GM19193 (cell line): ENCODE measurements around the gene C19orf85.

Experiments
- POLR2A ChIP-seq: IDR thresholded peaks from 4 replicates; pipeline ENCODE4 v1.6.1; 2011; ENCODE audit not compliant: insufficient read depth, insufficient read length; ENCODE audit errors: extremely low read depth

The C19orf85 gene

DNA sequence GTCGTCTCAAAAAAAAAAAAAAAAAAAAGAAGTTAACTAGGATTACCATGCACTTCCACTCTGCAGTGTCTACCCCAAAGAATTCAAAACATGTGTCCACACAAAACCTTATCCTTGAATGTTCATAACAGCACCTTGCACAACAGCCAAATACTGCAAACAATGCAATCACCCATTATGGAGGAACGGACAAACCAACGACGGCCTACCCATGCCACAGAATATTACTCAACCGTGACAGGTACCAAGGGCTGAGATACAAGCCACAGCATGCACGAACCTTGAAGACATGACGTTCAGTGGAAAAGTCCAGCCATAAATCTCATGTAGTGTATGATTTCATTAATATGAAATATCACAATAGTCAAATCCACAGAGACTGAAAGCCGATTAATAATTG lies 18.5 kb downstream of the C19orf85 start:
- TF ChIP-seq POLR2A: no peak

DNA sequence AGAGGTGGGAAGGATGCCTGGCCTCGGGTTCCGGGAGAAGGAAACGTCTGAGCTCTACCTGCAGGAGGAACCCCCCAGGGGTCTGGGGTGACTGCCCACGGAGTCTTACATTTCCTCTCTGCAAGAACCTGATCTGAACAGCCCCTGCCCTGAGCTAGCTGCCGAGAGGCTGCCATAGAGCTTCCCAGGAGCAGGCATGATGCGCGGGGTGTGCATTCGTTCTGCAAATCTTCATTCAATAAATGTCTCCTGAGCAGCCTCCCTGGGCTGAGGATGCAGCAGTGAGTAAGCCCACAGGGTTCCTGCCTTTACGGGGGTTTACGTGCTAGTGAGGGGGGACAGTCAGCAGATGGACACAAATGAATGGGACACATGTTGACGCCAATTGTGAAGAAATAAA lies 19.9 kb downstream of the C19orf85 start:
- no peak for TF ChIP-seq POLR2A

DNA sequence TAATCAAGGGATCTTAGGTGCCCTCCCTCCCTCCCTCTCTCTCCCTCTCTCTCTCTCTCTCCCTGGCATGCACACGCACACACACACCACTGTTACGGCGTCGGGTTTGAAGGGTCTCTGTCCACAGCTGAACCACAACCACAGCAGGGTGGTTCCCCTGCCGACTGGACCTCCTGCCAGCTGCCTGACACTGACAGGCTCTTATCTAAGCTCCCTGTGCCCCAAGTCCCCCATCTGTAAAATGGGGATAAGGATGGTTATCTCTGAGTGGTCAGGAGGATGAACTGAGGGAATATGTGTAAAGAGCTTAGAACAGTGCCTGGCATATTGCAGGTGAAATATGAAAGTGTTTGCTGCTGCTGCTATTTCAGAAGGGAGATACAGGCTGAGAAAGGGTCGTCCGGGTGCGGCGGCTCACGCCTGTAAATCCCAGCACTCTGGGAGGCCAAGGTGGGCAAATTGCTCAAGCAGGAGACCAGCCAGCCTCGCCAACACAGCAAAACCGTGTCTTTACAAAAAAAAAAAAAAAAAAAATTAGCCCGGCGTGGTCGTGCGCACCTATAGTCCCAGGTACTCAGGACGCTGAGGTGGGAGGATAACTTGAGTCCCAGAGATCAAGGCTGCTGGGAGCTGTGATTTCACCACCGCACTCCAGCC lies 20.6 kb downstream of the C19orf85 start:
- no peak for TF ChIP-seq POLR2A

DNA sequence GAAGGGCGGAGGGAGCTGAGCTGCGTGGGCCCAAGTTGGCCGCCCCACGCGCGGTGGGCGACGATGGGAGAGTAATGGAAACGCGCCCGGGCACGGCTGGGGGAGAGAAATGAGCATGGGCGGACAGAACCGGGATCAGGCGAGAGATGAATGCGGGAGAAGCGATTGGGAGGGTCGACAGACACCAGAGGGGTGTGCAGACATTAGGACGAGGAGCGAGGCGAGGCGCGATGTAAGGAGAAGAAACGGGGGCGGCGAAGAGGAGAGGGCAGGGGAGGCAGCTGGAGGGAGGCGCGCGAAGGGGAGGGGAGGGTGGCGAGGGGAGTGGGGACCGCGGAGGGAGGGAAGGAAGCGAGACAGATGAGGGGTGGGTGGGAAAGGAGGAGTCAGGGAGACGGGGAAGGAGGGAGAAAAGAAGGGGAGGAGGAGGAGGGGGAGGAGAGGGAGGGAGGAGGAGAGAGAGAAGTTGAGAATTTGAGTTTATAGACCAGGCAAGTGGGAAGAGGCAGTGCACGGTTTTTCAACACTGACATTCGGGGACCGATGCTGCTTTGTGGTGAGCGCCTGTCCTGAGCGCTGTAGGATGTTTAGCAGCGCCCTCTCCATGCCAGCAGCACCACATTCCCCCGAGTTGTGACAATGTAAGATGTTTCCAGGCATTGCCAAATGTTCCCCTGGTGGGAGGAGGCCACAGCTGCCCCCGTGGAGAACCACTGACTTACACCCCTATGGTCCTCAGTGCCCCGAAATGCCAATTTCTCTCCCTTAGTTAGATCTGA lies 21.3 kb downstream of the C19orf85 start, which contains the start of gene SHISA7:
SHISA7 (minus strand) TSS at position 256 of the 779 bp plus-strand sequence. CDS start 437 bp downstream, outside the sequence.
- no peak for TF ChIP-seq POLR2A

DNA sequence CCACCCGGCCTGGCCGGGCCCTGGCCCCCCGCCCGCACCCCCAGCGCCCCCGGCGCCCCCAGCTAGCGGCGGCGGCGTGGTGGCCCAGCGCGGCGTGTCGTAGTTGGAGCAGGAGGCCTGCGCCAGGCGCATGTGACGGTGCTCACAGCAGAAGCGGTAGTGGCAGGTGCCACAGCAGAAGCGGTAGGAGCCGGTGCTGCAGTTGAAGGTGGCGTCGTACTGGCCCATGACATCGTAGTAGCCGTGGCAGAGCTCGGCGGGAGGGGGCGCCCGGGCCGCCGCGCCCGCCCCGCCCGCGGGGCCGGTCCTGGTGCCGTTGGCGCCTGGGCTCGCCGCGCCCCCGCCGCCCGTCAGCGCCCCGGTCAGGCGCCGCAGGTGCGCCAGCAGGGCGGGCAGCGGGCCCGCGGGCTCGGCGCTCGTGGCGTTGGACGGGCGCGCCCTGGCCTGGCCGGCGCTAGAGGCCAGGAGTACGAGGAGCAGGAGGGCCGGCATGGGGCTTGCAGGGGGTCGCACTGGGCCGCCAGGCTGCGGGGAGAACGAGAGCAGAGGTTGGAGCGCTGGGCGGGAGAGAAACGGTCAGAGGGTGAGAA lies 22.1 kb downstream of the C19orf85 start:
- TF ChIP-seq POLR2A: no peak

DNA sequence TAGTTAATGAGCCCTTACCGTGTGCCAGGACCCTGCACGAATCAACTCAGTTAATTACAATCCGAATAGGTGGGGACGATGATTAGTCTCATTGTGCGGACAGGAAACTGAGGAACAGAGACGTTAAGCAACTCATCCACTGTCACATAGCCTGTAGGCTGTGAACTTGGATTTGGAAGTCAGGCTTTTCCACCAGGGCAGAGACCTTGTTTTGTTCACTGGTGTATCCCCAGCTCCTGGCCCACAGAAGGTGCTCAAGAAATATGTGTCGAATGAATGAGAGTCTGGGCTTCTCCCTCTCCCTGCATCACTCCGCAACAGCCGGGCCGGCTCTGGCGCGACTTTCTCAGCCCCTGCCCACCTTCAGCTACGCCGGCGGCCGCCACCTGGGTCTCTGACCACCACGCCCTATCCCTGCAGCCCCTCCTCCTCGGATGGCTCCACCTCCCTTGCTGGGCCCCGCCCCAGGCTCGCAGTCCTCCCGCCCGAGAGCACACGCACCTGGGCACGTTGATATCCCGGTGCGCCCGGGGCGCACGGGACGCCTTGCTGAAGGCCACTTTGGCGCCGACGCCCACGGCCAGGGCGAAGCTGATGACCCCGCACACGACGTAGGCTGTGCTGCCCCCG lies 22.7 kb downstream of the C19orf85 start:
- no peak for TF ChIP-seq POLR2A

DNA sequence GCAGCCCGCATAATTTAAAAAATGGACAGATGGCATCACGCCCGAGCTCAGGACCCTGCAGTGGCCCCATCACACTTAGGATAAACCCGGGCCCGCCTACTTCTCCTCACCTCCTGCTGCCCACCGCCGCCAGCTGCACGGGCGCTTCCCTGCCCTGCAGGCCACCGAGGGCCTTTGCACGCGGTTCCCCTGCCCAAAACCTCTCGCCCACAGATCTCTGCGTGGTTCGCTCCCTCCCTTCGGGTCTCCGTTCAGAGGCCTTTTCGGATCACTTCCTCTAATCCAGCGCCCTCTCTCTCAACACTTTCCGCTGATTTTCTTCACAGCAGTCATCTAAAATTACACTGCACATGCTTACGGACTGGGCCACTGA lies 23.2 kb downstream of the C19orf85 start:
- no peak for TF ChIP-seq POLR2A

DNA sequence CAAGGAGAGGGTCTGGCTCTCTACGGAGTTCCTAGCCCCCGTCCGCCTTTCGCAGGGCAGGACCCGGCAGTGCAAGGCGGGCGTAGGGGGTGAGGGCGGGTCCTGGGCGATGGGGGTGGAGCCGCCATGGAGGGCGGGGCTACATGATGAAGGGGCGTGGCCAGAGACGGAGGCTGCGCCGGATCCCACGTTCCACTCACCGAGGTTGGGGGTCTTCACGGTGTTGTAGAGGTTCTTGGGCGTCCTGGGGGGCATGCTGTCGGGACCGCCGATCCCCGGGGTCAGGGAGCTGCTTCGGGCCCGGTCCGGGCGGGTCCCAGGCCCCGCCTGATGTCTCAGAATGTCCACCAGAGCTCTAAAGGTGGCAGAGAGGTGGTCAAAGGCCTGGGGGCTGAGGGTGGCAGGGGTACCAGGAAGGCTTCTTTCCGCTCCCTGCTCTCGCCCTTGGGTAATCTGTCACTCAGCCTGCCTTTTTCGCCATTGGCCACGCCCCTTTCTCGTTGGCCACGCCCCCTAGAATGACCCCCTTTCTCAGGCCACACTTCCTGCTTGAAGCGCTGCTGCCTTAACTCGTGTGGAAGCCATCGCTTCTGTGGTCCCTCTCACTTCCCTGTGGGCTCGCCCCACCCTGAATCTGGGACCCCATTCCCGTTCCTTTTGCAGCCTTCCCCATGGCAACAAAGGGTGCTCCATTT lies 24.0 kb downstream of the C19orf85 start:
- TF ChIP-seq POLR2A: no peak

DNA sequence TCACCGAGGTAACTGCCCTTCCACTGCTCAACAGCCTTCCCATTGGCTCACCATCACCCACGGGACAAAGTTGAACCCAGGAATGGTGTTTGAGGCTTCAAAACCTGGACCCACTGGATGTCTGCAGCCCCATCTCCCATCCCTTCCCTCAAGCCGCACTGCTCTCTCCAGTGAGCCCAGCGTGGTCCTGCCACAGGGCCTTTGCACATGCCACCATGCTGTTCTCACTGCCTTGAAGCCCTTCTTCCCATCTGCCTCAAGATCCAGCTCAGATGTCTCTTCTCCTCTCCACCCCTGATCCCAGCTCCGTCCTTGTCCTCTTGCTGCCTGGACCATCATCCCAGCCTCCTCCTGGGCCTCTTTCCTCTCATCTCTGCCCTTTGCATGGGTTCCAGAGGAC lies 25.5 kb downstream of the C19orf85 start:
- no peak for TF ChIP-seq POLR2A

DNA sequence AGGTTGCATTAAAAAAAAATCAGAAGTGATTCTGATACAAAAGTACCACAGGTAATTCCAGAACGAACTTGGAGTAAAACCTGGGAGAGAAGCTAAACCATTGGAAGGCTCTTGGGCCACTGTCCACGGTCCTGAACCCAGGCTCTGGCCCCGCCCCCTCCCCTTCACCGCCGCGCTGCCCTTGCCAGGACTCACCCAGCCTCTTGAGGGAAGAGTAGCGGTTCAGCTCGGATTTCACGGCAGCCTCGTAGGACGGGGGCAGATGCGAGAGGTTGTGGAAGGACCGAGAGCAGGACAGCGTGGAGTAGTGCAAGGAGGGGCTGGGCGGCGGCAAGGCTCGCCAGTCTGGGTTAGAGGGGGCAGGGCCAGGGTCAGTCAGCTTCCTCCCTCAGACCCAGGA lies 27.1 kb downstream of the C19orf85 start:
- TF ChIP-seq POLR2A: no peak

DNA sequence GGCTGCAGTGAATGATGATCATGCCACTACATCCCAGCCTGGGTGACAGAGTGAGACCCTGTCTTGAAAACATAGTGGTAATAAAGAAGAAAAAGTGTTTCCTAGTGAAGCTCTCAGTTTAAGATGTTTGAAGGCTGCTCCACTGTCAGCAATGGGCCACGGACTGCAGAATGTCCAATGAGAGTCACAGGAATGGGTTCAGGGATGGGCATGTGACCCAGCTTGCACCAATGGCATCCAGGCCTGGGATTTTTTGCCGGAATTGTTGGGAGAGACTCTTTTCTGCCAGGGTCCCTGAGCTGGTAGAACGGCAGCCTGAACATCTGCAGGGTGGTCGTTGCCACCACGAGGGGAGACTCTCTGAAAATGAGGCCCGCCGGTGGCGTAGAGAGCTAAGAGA lies 27.7 kb downstream of the C19orf85 start:
- TF ChIP-seq POLR2A: no peak

DNA sequence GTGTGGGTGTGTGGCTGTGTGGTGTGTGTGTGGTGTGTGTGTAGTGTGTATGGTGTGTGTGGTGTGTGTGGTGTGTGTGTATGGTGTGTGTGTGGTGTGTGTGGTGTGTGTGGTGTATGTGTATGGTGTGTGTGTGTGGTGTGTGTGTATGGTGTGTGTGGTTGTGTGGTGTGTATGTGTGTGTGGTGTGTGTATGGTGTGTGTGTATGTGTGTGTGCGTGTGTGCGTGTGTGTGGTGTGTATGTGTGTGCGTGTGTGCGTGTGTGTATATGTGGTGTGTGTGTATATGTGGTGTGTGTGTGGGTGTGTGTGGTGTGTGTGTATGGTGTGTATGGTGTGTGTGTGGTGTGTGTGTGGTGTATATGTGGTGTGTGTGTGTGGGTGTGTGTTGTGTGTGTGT lies 29.5 kb downstream of the C19orf85 start:
- no peak for TF ChIP-seq POLR2A

DNA sequence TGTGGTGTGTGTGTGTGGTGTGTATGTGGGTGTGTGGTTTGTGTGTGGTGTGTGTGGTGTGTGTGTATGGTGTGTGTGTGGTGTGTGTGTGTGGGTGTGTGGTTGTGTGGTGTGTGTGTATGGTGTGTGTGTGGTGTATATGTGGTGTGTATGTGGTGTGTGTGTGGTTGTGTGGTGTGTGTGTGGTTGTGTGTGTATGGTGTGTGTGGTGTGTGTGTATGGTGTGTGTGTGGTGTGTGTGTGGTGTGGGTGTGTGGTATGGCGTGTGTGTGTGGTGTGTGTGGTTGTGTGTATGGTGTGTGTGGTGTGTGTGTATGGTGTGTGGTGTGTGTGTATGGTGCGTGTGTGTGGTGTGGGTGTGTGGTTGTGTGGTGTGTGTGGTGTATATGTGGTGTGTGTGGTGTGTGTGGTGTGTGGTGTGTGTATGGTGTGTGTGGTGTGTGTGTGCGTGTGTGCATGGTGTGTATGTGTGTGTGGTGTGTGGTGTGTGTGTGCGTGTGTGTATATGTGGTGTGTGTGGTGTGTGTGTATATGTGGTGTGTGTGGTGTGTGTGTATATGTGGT lies 30.1 kb downstream of the C19orf85 start:
- no peak for TF ChIP-seq POLR2A

DNA sequence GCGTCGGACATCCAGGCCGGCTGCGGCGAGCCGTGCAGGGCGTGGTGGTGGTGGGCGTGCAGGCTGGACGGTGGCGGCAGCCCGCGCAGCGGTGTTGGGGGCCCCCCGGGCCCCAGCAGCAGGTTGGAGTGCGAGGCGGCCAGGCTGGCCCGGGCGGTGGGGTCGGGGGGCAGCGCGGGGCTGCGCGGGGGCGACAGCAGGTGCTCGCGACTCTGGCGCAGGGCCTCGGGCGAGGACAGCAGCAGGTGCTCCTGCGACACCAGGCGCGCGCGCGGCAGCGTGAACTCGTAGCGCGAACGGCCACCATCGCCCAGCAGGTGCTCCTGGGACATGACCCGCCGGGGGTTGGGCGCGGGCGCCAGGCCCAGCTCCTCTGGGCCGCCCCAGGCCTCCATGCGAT lies 31.3 kb downstream of the C19orf85 start:
- TF ChIP-seq POLR2A: no peak
